ENCODE measurements around the gene DLK1. TPM values are rescaled to one million over a fixed set of nuclear protein-coding genes. Genes with fewer than 3 reads are reported as not detected.
A peak's percentile ranks its signal among the peaks of the same experiment; 100 is the strongest.

DLK1 gene
- total RNA-seq, 1 donor: 0.09 TPM

GRCh38 chr14:100706860-100707259 is 19.8 kb upstream of the DLK1 start:
- H3K4me3 ChIP-seq (ENCODE audit: low read depth, low read length): no peak overlapping the region
- DNase-seq (ENCODE audit: low read depth): no peak
- TF ChIP-seq CTCF (IDR thresholded peaks at IDR 0.05; ENCODE audit: insufficient read depth, low read length): no peak

GRCh38 chr14:100708425-100709288 is 18.0 kb upstream of the DLK1 start:
- no peak for TF ChIP-seq CTCF (IDR thresholded peaks at IDR 0.05; ENCODE audit: insufficient read depth, low read length)

GRCh38 chr14:100709289-100710284 is 17.1 kb upstream of the DLK1 start:
- DNase-seq (ENCODE audit: low read depth): peak; percentile 31
- peak; percentile 48 for TF ChIP-seq CTCF (IDR thresholded peaks at IDR 0.05; ENCODE audit: insufficient read depth, low read length)
- H3K4me3 ChIP-seq (ENCODE audit: low read depth, low read length): peak overlapping the region; percentile 41

More at GRCh38 chr14:100708425-100709288, 18.0 kb upstream of the DLK1 start:
- H3K4me3 ChIP-seq (ENCODE audit: low read depth, low read length): no peak overlapping the region
- DNase-seq (ENCODE audit: low read depth): peak; percentile 42

- TF ChIP-seq CTCF (IDR thresholded peaks at IDR 0.05; ENCODE audit: insufficient read depth, low read length): no peak
- DNase-seq (ENCODE audit: low read depth): no peak
- H3K4me3 ChIP-seq (ENCODE audit: low read depth, low read length): no peak overlapping the region
These were observed 16.3 kb upstream of the DLK1 start for GRCh38 chr14:100710391-100710790.

- no peak for DNase-seq (ENCODE audit: low read depth)
- no peak for TF ChIP-seq CTCF (IDR thresholded peaks at IDR 0.05; ENCODE audit: insufficient read depth, low read length)
- H3K4me3 ChIP-seq (ENCODE audit: low read depth, low read length): no peak overlapping the region
These were observed 15.7 kb upstream of the DLK1 start for GRCh38 chr14:100710826-100711462.

GRCh38 chr14:100711493-100711892 is 15.2 kb upstream of the DLK1 start:
- no peak overlapping the region for H3K4me3 ChIP-seq (ENCODE audit: low read depth, low read length)
- DNase-seq (ENCODE audit: low read depth): no peak
- TF ChIP-seq CTCF (IDR thresholded peaks at IDR 0.05; ENCODE audit: insufficient read depth, low read length): no peak
